A673 (cell line): ENCODE measurements around the gene SLC6A18.

Source experiments
- CTCF ChIP-seq: fragments of 300-800, 200-600 bp; sonication (generic); conservative IDR thresholded peaks from 2 replicates; pipeline ENCODE4 v1.5.1; 2017; ENCODE audit warnings: low read depth, mild to moderate bottlenecking, antibody characterized with exemption, low read length, moderate library complexity, mixed read lengths
- EZH2 ChIP-seq: fragments of 200-600 bp; sonication (generic); IDR thresholded peaks from 2 replicates; pipeline ENCODE4 v1.6.1; 2017; ENCODE audit warnings: borderline replicate concordance, low read depth, mild to moderate bottlenecking, mixed read lengths, antibody characterized with exemption, low read length; ENCODE audit not compliant: poor library complexity, severe bottlenecking

DNA sequence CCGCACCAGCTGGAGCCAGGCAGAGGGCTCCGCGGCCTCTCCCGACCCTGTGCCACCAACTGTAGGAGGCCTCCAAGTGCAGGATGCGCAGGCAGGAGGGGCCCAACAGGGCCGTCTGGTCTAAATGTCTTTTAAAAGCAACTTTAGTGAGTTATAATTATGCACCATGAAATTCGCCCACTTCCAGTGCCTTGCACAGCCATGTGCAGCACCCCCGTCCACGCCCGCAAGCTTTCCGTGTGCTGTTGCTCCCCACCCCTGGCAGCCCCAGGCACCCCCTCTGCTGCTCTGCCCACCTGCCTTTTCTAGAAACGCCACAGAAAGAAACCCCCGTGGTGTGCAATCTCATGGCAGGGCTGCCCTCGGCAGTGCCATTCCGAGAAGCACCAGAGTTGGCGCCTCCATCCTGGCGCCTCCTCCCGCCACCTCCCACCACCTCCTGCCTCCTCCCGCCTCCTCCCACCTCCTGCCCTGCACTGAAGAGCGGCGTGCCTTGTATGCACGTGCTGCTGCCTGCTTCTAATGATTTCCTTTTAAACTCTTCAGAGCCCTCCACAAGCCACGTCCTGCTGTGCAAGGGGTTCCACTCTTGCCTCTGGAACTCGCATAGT, 7.5 kb upstream of the SLC6A18 start:
- TF ChIP-seq EZH2 (no peak), CTCF (no peak; the same call in 1 of the 2 replicates)
